ENCODE data around the gene TOP3B. TPM values are rescaled to one million over a fixed set of nuclear protein-coding genes. Genes with fewer than 3 reads are reported as not detected.

Gene TOP3B
- total and polyA plus RNA-seq, 4 donors, result 11.9 to 34.2 (median 23.0) TPM

- Histone ChIP-seq H3K9ac (ENCODE audit: insufficient read depth in 1 of 2, low read length in 2 of 2) (no peak overlapping the region), H3K4me3 (no peak overlapping the region), H3K27me3 (ENCODE audit: control insufficient read depth in 3 of 3, insufficient read depth in 3 of 3, low read length in 2 of 3) (no peaks in the 10 kb centered on the region), H3K27ac (ENCODE audit: low read depth in 1 of 2, low read length in 1 of 2) (no peak overlapping the region), H3K36me3 (ENCODE audit: control insufficient read depth in 4 of 4, insufficient read depth in 4 of 4, low read length in 4 of 4) (no peaks in the 10 kb centered on the region), H3K9me3 (ENCODE audit: control insufficient read depth in 4 of 4, insufficient read depth in 3 of 4, low read length in 3 of 4) (peaks cover 0 to 2% (median 0%) of the 10 kb centered on the region in 4 donors), H3K4me1 (ENCODE audit: control insufficient read depth in 5 of 5, insufficient read depth in 5 of 5, low read length in 5 of 5) (no peaks in the 10 kb centered on the region)
- peak in 1 of 3 donors; percentile 19 for DNase-seq
- ATAC-seq (ENCODE audit: insufficient read depth, low FRiP score), result no peak
- no peak for TF ChIP-seq CTCF (IDR thresholded peaks at IDR 0.05; ENCODE audit: control extremely low read depth, extremely low read depth)
- WGBS, 2 donors, result 57 to 66% methylated on average over 7 of the region's 7 CpGs
These were observed 48.1 kb upstream of the TOP3B start for GRCh38 chr22:22030493-22031182.

- ATAC-seq (ENCODE audit: insufficient read depth, low FRiP score), result no peak
- Histone ChIP-seq H3K9ac (ENCODE audit: insufficient read depth in 1 of 2, low read length in 2 of 2) (no peak overlapping the region), H3K4me1 (ENCODE audit: control insufficient read depth in 5 of 5, insufficient read depth in 5 of 5, low read length in 5 of 5) (no peaks in the 10 kb centered on the region), H3K9me3 (ENCODE audit: control insufficient read depth in 4 of 4, insufficient read depth in 3 of 4, low read length in 3 of 4) (peaks cover 0 to 2% (median 0%) of the 10 kb centered on the region in 4 donors), H3K27me3 (ENCODE audit: control insufficient read depth in 3 of 3, insufficient read depth in 3 of 3, low read length in 2 of 3) (no peaks in the 10 kb centered on the region), H3K4me3 (no peak overlapping the region), H3K36me3 (ENCODE audit: control insufficient read depth in 4 of 4, insufficient read depth in 4 of 4, low read length in 4 of 4) (no peaks in the 10 kb centered on the region), H3K27ac (ENCODE audit: low read depth in 1 of 2, low read length in 1 of 2) (no peak overlapping the region)
- 95 to 98% methylated on average over 3 of the region's 3 CpGs for WGBS, 2 donors
- no peak for DNase-seq
- TF ChIP-seq CTCF (IDR thresholded peaks at IDR 0.05; ENCODE audit: control extremely low read depth, extremely low read depth), result no peak
These were observed 45.4 kb upstream of the TOP3B start for GRCh38 chr22:22027955-22028354.

- 81 to 84% methylated on average over 13 of the region's 13 CpGs for WGBS, 2 donors
These were observed 43.7 kb upstream of the TOP3B start for GRCh38 chr22:22026157-22026831.

More at GRCh38 chr22:22026157-22026831, 43.7 kb upstream of the TOP3B start:
- Histone ChIP-seq H3K4me3 (no peak overlapping the region), H3K27me3 (ENCODE audit: control insufficient read depth in 3 of 3, insufficient read depth in 3 of 3, low read length in 2 of 3) (no peaks in the 10 kb centered on the region), H3K36me3 (ENCODE audit: control insufficient read depth in 4 of 4, insufficient read depth in 4 of 4, low read length in 4 of 4) (no peaks in the 10 kb centered on the region), H3K27ac (ENCODE audit: low read depth in 1 of 2, low read length in 1 of 2) (no peak overlapping the region), H3K9me3 (ENCODE audit: control insufficient read depth in 4 of 4, insufficient read depth in 3 of 4, low read length in 3 of 4) (peaks cover 0 to 2% (median 0%) of the 10 kb centered on the region in 4 donors), H3K4me1 (ENCODE audit: control insufficient read depth in 5 of 5, insufficient read depth in 5 of 5, low read length in 5 of 5) (no peaks in the 10 kb centered on the region), H3K9ac (ENCODE audit: insufficient read depth in 1 of 2, low read length in 2 of 2) (no peak overlapping the region)
- ATAC-seq (ENCODE audit: insufficient read depth, low FRiP score) (no peak), DNase-seq (no peak)
- no peak for TF ChIP-seq CTCF (IDR thresholded peaks at IDR 0.05; ENCODE audit: control extremely low read depth, extremely low read depth)

Measured in lung (tissue), 12 donors.